SU-DHL-6 (cell line): Measurements from ENCODE around the gene CELA2B.
"Not testable (repeated sequence)": the region's sequence is repeated elsewhere in the genome, so short reads cannot be mapped to it uniquely, and the experiment has no call there.

Experiments used
- H2AFZ ChIP-seq: fragments of 200-600 bp; sonication (generic); 2 replicates; pipeline ENCODE4 v1.6.1; 2014; ENCODE audit warnings: low read depth, mild to moderate bottlenecking, moderate library complexity, mixed read lengths, antibody characterized with exemption, low read length; ENCODE audit not compliant: severe bottlenecking
- H3F3A ChIP-seq: fragments of 200-600 bp; shearing (Covaris generic); 2 replicates; pipeline ENCODE4 v1.6.0; 2016; ENCODE audit warnings: antibody characterized with exemption, mild to moderate bottlenecking; ENCODE audit not compliant: insufficient read depth
- H3K27ac ChIP-seq: fragments of 200-600 bp; sonication (generic); 2 replicates; pipeline ENCODE4 v1.5.1; 2016; ENCODE audit warnings: low read depth, mild to moderate bottlenecking, low read length, moderate library complexity, mixed read lengths
- H3K27me3 ChIP-seq: fragments of 200-600 bp; sonication (generic), shearing (Covaris generic); 2 replicates; pipeline ENCODE4 v1.6.0; 2014; ENCODE audit warnings: mild to moderate bottlenecking, low read length
- H3K36me3 ChIP-seq: fragments of 200-600 bp; sonication (generic); 2 replicates; pipeline ENCODE4 v1.6.1; 2014; ENCODE audit warnings: mild to moderate bottlenecking, low read length, mixed read lengths
- H3K4me2 ChIP-seq: fragments of 300-600, 200-600 bp; shearing (Covaris generic), sonication (generic); 2 replicates; pipeline ENCODE4 v1.6.0; 2014; ENCODE audit warnings: low read length, low read depth, mild to moderate bottlenecking; ENCODE audit not compliant: poor library complexity, severe bottlenecking
- H3K4me3 ChIP-seq: fragments of 200-600 bp; sonication (generic); 2 replicates; pipeline ENCODE4 v1.5.1; 2014; ENCODE audit warnings: antibody characterized with exemption, low read length, mild to moderate bottlenecking, mixed read lengths; ENCODE audit not compliant: insufficient read depth, poor library complexity, severe bottlenecking
- H3K79me2 ChIP-seq: fragments of 200-600 bp; sonication (generic); 2 replicates; pipeline ENCODE4 v1.6.1; 2014; ENCODE audit warnings: mild to moderate bottlenecking, low read length, moderate library complexity; ENCODE audit not compliant: insufficient read depth
- H3K9ac ChIP-seq: fragments of 200-600 bp; sonication (generic); 2 replicates; pipeline ENCODE4 v1.7.0; 2014; ENCODE audit warnings: mild to moderate bottlenecking, low read length
- H3K9me2 ChIP-seq: fragments of 200-600 bp; sonication (generic); replicated peaks from 2 replicates; pipeline ENCODE4 v1.6.1; 2014; ENCODE audit warnings: low read length; ENCODE audit not compliant: insufficient read depth
- H3K9me3 ChIP-seq: fragments of 200-600 bp; sonication (generic); 2 replicates; pipeline ENCODE4 v1.6.1; 2014; ENCODE audit warnings: low read length, mixed read lengths; ENCODE audit not compliant: insufficient read depth
- H4K20me1 ChIP-seq: fragments of 200-600 bp; sonication (generic); 2 replicates; pipeline ENCODE4 v1.6.1; 2014; ENCODE audit warnings: low read depth, mild to moderate bottlenecking, antibody characterized with exemption, low read length, moderate library complexity, mixed read lengths
- CTCF ChIP-seq: fragments of 200-600 bp; sonication (generic); IDR thresholded peaks from one replicate; pipeline ENCODE4 v1.5.1; 2017; ENCODE audit warnings: antibody characterized with exemption, mild to moderate bottlenecking, low read length, moderate library complexity; ENCODE audit not compliant: insufficient read depth, poor library complexity, severe bottlenecking
- EZH2phosphoT487 ChIP-seq: fragments of 200-600 bp; sonication (generic), shearing (Covaris generic); conservative IDR thresholded peaks from 2 replicates; pipeline ENCODE4 v1.6.1; 2018; ENCODE audit warnings: mild to moderate bottlenecking, antibody characterized with exemption, low read length, moderate library complexity, mixed read lengths

Gene CELA2B

GRCh38 chr1:15465674-15466073, 10.2 kb upstream of the CELA2B start:
- Histone ChIP-seq H3K79me2 (no peaks in the 10 kb centered on the region), H3K36me3 (no peaks in the 10 kb centered on the region), H3K9me3 (no peaks in the 10 kb centered on the region), H3K27ac (no peak overlapping the region), H3K9me2 (no peaks in the 10 kb centered on the region), H3F3A (no peaks in the 10 kb centered on the region), H3K9ac (no peak overlapping the region), H4K20me1 (no peaks in the 10 kb centered on the region), H3K27me3 (no peaks in the 10 kb centered on the region), H3K4me2 (no peak overlapping the region), H2AFZ (no peak overlapping the region), H3K4me3 (no peak overlapping the region)
- TF ChIP-seq EZH2phosphoT487, result no peak
- no peak for TF ChIP-seq CTCF

GRCh38 chr1:15466955-15467625, 8.8 kb upstream of the CELA2B start:
- not testable (repeated sequence) for H3K4me2 ChIP-seq, H3K4me3 ChIP-seq, H3K27me3 ChIP-seq, H3K9ac ChIP-seq, H2AFZ ChIP-seq, H3K36me3 ChIP-seq, H3K27ac ChIP-seq, H3K9me2 ChIP-seq, H3F3A ChIP-seq, H3K9me3 ChIP-seq, H4K20me1 ChIP-seq, H3K79me2 ChIP-seq

- no peaks in the 10 kb centered on the region for H3K27me3 ChIP-seq
- no peaks in the 10 kb centered on the region for H3K36me3 ChIP-seq
- H3K4me3 ChIP-seq, result no peak overlapping the region
- no peak overlapping the region for H3K4me2 ChIP-seq
- H3K27ac ChIP-seq, result no peak overlapping the region
- TF ChIP-seq CTCF (no peak), EZH2phosphoT487 (no peak)
- H2AFZ ChIP-seq, result no peak overlapping the region
- no peaks in the 10 kb centered on the region for H3K79me2 ChIP-seq
- H3K9me3 ChIP-seq, result no peaks in the 10 kb centered on the region
- no peak overlapping the region for H3K9ac ChIP-seq
- H3F3A ChIP-seq, result no peaks in the 10 kb centered on the region
- H4K20me1 ChIP-seq, result no peaks in the 10 kb centered on the region
- H3K9me2 ChIP-seq, result no peaks in the 10 kb centered on the region
Observed at GRCh38 chr1:15468145-15468544, 7.8 kb upstream of the CELA2B start.

GRCh38 chr1:15469361-15469760, 6.5 kb upstream of the CELA2B start:
- H3K4me2 ChIP-seq, result no peak overlapping the region
- H4K20me1 ChIP-seq, result no peaks in the 10 kb centered on the region
- H3K79me2 ChIP-seq, result no peaks in the 10 kb centered on the region
- H2AFZ ChIP-seq, result no peak overlapping the region
- H3F3A ChIP-seq, result no peaks in the 10 kb centered on the region
- no peaks in the 10 kb centered on the region for H3K9me3 ChIP-seq
- no peaks in the 10 kb centered on the region for H3K27me3 ChIP-seq
- no peaks in the 10 kb centered on the region for H3K36me3 ChIP-seq
- TF ChIP-seq EZH2phosphoT487, result no peak
- no peak for TF ChIP-seq CTCF
- no peak overlapping the region for H3K27ac ChIP-seq
- H3K9me2 ChIP-seq, result no peaks in the 10 kb centered on the region
- H3K4me3 ChIP-seq, result no peak overlapping the region
- H3K9ac ChIP-seq, result no peak overlapping the region

GRCh38 chr1:15469821-15470448, 6.0 kb upstream of the CELA2B start:
- not testable (repeated sequence) for H3K4me3 ChIP-seq, H3F3A ChIP-seq, H2AFZ ChIP-seq, H3K9me3 ChIP-seq, H3K36me3 ChIP-seq, H3K9me2 ChIP-seq, H3K79me2 ChIP-seq, H4K20me1 ChIP-seq, H3K27me3 ChIP-seq, H3K9ac ChIP-seq, H3K4me2 ChIP-seq, H3K27ac ChIP-seq
